SK-N-SH treated with all-trans-retinoic acid at 6 μM for 48 hours (cell line): ENCODE data around the gene ADAM15.

Experiments used
- CSDC2 ChIP-seq: fragments of 250-450 bp; sonication (Bioruptor Pico); IDR thresholded peaks from 2 replicates; pipeline ENCODE4 v1.5.0; 2020; ENCODE audit warnings: mild to moderate bottlenecking, moderate library complexity
- ESRRG ChIP-seq: fragments of 250-450 bp; sonication (Bioruptor Pico); IDR thresholded peaks from 2 replicates; pipeline ENCODE4 v1.6.1; 2021; ENCODE audit warnings: mild to moderate bottlenecking
- ISL1 ChIP-seq: fragments of 250-450 bp; sonication (Bioruptor Pico); IDR thresholded peaks from 2 replicates; pipeline ENCODE4 v2.1.2; 2022; ENCODE audit warnings: mild to moderate bottlenecking, moderate library complexity
- PPARA ChIP-seq: fragments of 250-450 bp; sonication (Bioruptor Pico); IDR thresholded peaks from 2 replicates; pipeline ENCODE4 v1.5.0; 2020; ENCODE audit warnings: mild to moderate bottlenecking, borderline replicate concordance
- RARB ChIP-seq: fragments of 250-450 bp; sonication (Bioruptor Pico); IDR thresholded peaks from 2 replicates; pipeline ENCODE4 v1.8.0; 2021; ENCODE audit warnings: mild to moderate bottlenecking, moderate library complexity
- ZNF565 ChIP-seq: fragments of 450-650 bp; formaldehyde crosslinking; conservative IDR thresholded peaks from 2 replicates; pipeline ENCODE4 v1.5.0; 2020; ENCODE audit warnings: low read depth, mild to moderate bottlenecking, moderate library complexity
- ZNF70 ChIP-seq: fragments of 450-650 bp; formaldehyde crosslinking; IDR thresholded peaks from 2 replicates; pipeline ENCODE4 v1.5.0; 2020; ENCODE audit warnings: mild to moderate bottlenecking, moderate library complexity
- TF ChIP-seq, protein P1 (sequence below): fragments of 250-450 bp; sonication (Bioruptor Pico); IDR thresholded peaks from 2 replicates; pipeline ENCODE4 v1.5.1; 2020; ENCODE audit warnings: low read depth, mild to moderate bottlenecking, moderate library complexity
- TF ChIP-seq, protein P2 (sequence below): fragments of 250-450 bp; sonication (Bioruptor Pico); IDR thresholded peaks from 2 replicates; pipeline ENCODE4 v1.5.1; 2021; ENCODE audit warnings: mild to moderate bottlenecking, moderate library complexity
- TF ChIP-seq, protein P3 (sequence below): fragments of 250-450 bp; sonication (Bioruptor Pico); IDR thresholded peaks from 2 replicates; pipeline ENCODE4 v1.8.0; 2020; ENCODE audit warnings: mild to moderate bottlenecking, moderate library complexity, borderline replicate concordance

DNA sequence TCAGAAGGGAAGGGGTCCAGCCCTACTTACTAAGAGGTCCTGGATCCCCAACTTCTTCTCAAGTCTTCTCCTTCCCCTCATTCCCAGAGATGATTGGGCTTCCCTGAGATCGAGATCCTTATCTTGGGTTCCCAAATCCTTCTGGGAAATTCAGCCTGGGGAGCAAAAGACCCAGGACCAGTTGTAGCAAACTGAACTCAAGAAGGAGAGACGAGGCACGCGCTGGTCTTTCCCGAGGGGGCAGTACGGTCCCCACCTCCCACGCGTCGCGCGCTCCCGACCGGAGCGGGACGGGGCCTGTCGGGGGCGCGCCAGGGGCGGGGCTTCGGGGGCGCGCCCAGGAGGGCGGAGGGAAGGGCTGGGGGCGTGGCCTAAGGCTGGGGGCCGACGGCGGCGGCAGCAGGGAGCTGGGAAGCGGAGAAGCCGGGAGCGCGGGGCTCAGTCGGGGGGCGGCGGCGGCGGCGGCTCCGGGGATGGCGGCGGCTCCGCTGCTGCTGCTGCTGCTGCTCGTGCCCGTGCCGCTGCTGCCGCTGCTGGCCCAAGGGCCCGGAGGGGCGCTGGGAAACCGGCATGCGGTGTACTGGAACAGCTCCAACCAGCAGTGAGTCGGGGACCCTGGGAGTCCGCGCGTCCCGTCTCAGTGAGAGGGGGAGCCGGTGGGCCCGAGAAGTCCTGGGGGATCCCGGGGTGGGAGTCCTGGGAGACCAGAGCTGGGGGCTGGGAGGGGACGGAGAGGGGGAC, 27.5 kb downstream of the ADAM15 start, which contains the start of gene EFNA3:
- TF ChIP-seq ISL1 = no peak
- TF ChIP-seq RARB (CRISPR knock-in tag) = no peak
- TF ChIP-seq, protein P1, sequence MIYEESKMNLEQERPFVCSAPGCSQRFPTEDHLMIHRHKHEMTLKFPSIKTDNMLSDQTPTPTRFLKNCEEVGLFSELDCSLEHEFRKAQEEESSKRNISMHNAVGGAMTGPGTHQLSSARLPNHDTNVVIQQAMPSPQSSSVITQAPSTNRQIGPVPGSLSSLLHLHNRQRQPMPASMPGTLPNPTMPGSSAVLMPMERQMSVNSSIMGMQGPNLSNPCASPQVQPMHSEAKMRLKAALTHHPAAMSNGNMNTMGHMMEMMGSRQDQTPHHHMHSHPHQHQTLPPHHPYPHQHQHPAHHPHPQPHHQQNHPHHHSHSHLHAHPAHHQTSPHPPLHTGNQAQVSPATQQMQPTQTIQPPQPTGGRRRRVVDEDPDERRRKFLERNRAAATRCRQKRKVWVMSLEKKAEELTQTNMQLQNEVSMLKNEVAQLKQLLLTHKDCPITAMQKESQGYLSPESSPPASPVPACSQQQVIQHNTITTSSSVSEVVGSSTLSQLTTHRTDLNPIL (CRISPR knock-in tag) = no peak
- 0 out of 2 replicates have a peak, but pooled peaks have one; percentile 60 for TF ChIP-seq CSDC2 (CRISPR knock-in tag)
- TF ChIP-seq, protein P2, sequence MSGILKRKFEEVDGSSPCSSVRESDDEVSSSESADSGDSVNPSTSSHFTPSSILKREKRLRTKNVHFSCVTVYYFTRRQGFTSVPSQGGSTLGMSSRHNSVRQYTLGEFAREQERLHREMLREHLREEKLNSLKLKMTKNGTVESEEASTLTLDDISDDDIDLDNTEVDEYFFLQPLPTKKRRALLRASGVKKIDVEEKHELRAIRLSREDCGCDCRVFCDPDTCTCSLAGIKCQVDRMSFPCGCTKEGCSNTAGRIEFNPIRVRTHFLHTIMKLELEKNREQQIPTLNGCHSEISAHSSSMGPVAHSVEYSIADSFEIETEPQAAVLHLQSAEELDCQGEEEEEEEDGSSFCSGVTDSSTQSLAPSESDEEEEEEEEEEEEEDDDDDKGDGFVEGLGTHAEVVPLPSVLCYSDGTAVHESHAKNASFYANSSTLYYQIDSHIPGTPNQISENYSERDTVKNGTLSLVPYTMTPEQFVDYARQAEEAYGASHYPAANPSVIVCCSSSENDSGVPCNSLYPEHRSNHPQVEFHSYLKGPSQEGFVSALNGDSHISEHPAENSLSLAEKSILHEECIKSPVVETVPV (CRISPR knock-in tag) = no peak
- TF ChIP-seq ZNF565 (CRISPR knock-in tag) = no peak
- no peak for TF ChIP-seq ZNF70 (CRISPR knock-in tag)
- no peak for TF ChIP-seq ESRRG (CRISPR knock-in tag)
- TF ChIP-seq PPARA (CRISPR knock-in tag) = no peak
- TF ChIP-seq, protein P3, sequence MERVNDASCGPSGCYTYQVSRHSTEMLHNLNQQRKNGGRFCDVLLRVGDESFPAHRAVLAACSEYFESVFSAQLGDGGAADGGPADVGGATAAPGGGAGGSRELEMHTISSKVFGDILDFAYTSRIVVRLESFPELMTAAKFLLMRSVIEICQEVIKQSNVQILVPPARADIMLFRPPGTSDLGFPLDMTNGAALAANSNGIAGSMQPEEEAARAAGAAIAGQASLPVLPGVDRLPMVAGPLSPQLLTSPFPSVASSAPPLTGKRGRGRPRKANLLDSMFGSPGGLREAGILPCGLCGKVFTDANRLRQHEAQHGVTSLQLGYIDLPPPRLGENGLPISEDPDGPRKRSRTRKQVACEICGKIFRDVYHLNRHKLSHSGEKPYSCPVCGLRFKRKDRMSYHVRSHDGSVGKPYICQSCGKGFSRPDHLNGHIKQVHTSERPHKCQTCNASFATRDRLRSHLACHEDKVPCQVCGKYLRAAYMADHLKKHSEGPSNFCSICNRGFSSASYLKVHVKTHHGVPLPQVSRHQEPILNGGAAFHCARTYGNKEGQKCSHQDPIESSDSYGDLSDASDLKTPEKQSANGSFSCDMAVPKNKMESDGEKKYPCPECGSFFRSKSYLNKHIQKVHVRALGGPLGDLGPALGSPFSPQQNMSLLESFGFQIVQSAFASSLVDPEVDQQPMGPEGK (CRISPR knock-in tag) = no peak
